Endothelial cell of umbilical vein (primary cell): ENCODE results near the gene GNB1. TPM values are rescaled to one million over a fixed set of nuclear protein-coding genes. Genes with fewer than 3 reads are reported as not detected.
"Not testable (repeated sequence)": the region's sequence is repeated elsewhere in the genome, so short reads cannot be mapped to it uniquely, and the experiment has no call there.

Experiments
- BruUV-seq: library from RNA; stranded (reverse); fragments of 400-500 nt; replicated peaks from 2 replicates; lab custom pipeline; 2021; lab: Mats Ljungman, UMichigan
- CTCF ChIA-PET: fragments of 300-600, 350-600 bp; sonication (Branson Sonifier 250); formaldehyde crosslinking; loops from one replicate; lab custom pipeline; 2021; ENCODE audit warnings: antibody characterized with exemption, inconsistent platforms; lab: Charles Lee
- POLR2A ChIA-PET: fragments of 300-600, 350-600 bp; sonication (Branson Sonifier 250); formaldehyde crosslinking; loops from one replicate; lab custom pipeline; 2021; ENCODE audit warnings: antibody characterized with exemption, inconsistent platforms; lab: Charles Lee
- DNase-seq: peaks from one replicate; pipeline ENCODE4 v3.0.0-alpha.2; 2011; ENCODE audit warnings: low read depth, low spot score
- FAIRE-seq: peaks from 2 replicates; lab custom pipeline; 2011; peaks lifted over from hg19 to GRCh38; lab: Jason Lieb, UNC
- H2AFZ ChIP-seq: 2 replicates; pipeline ENCODE4 v1.6.0; 2012; ENCODE audit warnings: low read depth, low read length, control low read depth, inconsistent platforms
- H3K27ac ChIP-seq: 2 replicates; pipeline ENCODE4 v1.5.1; 2011; ENCODE audit warnings: low read depth, mild to moderate bottlenecking, control low read depth, low read length, moderate library complexity; ENCODE audit not compliant: insufficient read depth
- H3K27me3 ChIP-seq, 2 experiments: 2 replicates each; pipeline versions ENCODE4 v1.6.0 to v1.6.1; 2011; ENCODE audit warnings: low read length in 2 of 2, mixed read lengths in 1 of 2; ENCODE audit not compliant: control insufficient read depth in 2 of 2, insufficient read depth in 2 of 2
- H3K36me3 ChIP-seq, 2 experiments: 2 replicates in 1 of 2; 3 replicates in 1 of 2; pipeline ENCODE4 v1.5.1; 2011; ENCODE audit warnings: low read length in 2 of 2, mild to moderate bottlenecking in 1 of 2, moderate library complexity in 1 of 2; ENCODE audit not compliant: control insufficient read depth in 2 of 2, insufficient read depth in 2 of 2; ENCODE audit errors: extremely low read depth in 1 of 2
- H3K4me1 ChIP-seq: 3 replicates; pipeline ENCODE4 v1.5.1; 2011; ENCODE audit warnings: mild to moderate bottlenecking, low read length; ENCODE audit not compliant: control insufficient read depth, insufficient read depth; ENCODE audit errors: extremely low read depth
- H3K4me2 ChIP-seq: 2 replicates; pipeline ENCODE4 v1.6.1; 2011; ENCODE audit warnings: low read length, control low read depth, mixed read lengths; ENCODE audit not compliant: insufficient read depth
- H3K4me3 ChIP-seq, 3 experiments: fragments of 200-600 bp in 1 of 3; sonication (generic), shearing (Covaris generic) in 1 of 3; replicated peaks in 1 of 3; 2 replicates each; pipeline ENCODE4 v1.5.1; 2011 to 2016; ENCODE audit warnings: control low read depth in 3 of 3, low read length in 3 of 3, mild to moderate bottlenecking in 2 of 3, inconsistent platforms in 1 of 3, low read depth in 1 of 3, moderate library complexity in 1 of 3; ENCODE audit not compliant: insufficient read depth in 1 of 3
- H3K79me2 ChIP-seq: 2 replicates; pipeline ENCODE4 v1.6.0; 2012; ENCODE audit warnings: low read length, inconsistent platforms; ENCODE audit not compliant: control insufficient read depth, insufficient read depth
- H3K9ac ChIP-seq: replicated peaks from 2 replicates; pipeline ENCODE3; 2011; ENCODE audit warnings: low read length, control low read depth; ENCODE audit not compliant: insufficient read depth; ENCODE audit errors: extremely low read depth
- H3K9me1 ChIP-seq: replicated peaks from 3 replicates; pipeline ENCODE4 v1.6.0; 2011; ENCODE audit warnings: mild to moderate bottlenecking, low read length; ENCODE audit not compliant: control insufficient read depth, insufficient read depth; ENCODE audit errors: extremely low read depth
- H3K9me3 ChIP-seq: replicated peaks from 2 replicates; pipeline ENCODE4 v1.5.1; 2012; ENCODE audit warnings: low read length, inconsistent platforms; ENCODE audit not compliant: control insufficient read depth, insufficient read depth
- H4K20me1 ChIP-seq: replicated peaks from 2 replicates; pipeline ENCODE3; 2011; ENCODE audit warnings: mild to moderate bottlenecking, low read length; ENCODE audit not compliant: control insufficient read depth, insufficient read depth; ENCODE audit errors: extremely low read depth
- EZH2 ChIP-seq: IDR thresholded peaks from 2 replicates; pipeline ENCODE4 v1.6.1; 2012; ENCODE audit warnings: borderline replicate concordance, low read depth, mild to moderate bottlenecking, moderate library complexity, low read length, inconsistent platforms; ENCODE audit not compliant: severe bottlenecking
- FOS ChIP-seq: IDR thresholded peaks from 2 replicates; pipeline ENCODE4 v1.6.1; 2011; ENCODE audit warnings: mild to moderate bottlenecking, low read length, moderate library complexity, borderline replicate concordance; ENCODE audit not compliant: insufficient read depth
- GATA2 ChIP-seq: IDR thresholded peaks from 2 replicates; pipeline ENCODE4 v1.7.0; 2011; ENCODE audit warnings: low read depth, mild to moderate bottlenecking, moderate library complexity, mixed read lengths, low read length; ENCODE audit not compliant: insufficient read length, insufficient read depth
- JUN ChIP-seq: IDR thresholded peaks from 2 replicates; pipeline ENCODE4 v1.6.1; 2011; ENCODE audit warnings: borderline replicate concordance, low read depth; ENCODE audit not compliant: insufficient read length, insufficient read depth
- MYC ChIP-seq: IDR thresholded peaks from one replicate; pipeline ENCODE4 v1.6.1; 2011; ENCODE audit warnings: mild to moderate bottlenecking, low read depth, low read length
- POLR2A ChIP-seq: IDR thresholded peaks from 2 replicates; pipeline ENCODE4 v1.6.1; 2012; ENCODE audit warnings: low read depth, mild to moderate bottlenecking, control low read depth, low read length
- POLR2AphosphoS5 ChIP-seq: IDR thresholded peaks from 2 replicates; pipeline ENCODE4 v1.6.1; 2012; ENCODE audit warnings: low read depth, mild to moderate bottlenecking, control low read depth, low read length, moderate library complexity; ENCODE audit not compliant: insufficient read depth
- dilution Hi-C: fragments of 300-500 bp; cut with MboI; formaldehyde crosslinking; loops from one replicate; pipeline ENCODE4 v1.15.0; 2019; ENCODE audit warnings: low sequenced_read_pairs; ENCODE audit not compliant: extremely low pct_ligation_motif_present
- intact Hi-C: fragments of 100-400 bp; cut with micrococcal nuclease; formaldehyde crosslinking; loops from one replicate; pipeline ENCODE4 v1.10.0; 2022
- polyA plus RNA-seq, 4 experiments: library from polyadenylated mRNA; depleted of rRNA in 3 of 4; stranded (reverse) in 3 of 4; unstranded in 1 of 4; fragments of >200 nt; gene quantifications; 2 replicates each; pipeline versions ENCODE4 v1.2.1 to v1.2.3, GENCODE V29; 2011 to 2012; ENCODE audit warnings: missing spikeins in 1 of 4
- total RNA-seq: library from RNA; stranded (reverse); gene quantifications from 2 replicates; pipeline ENCODE4 v1.2.3, GENCODE V29; 2021
- TF ChIP-seq, protein P1 (sequence below): IDR thresholded peaks from 2 replicates; pipeline ENCODE4 v1.6.1; 2011; ENCODE audit not compliant: insufficient read depth, insufficient read length
- TF ChIP-seq, protein P2 (sequence below), 2 donors: IDR thresholded peaks; 1 replicate in 1 of 2; 2 replicates in 1 of 2; pipeline ENCODE4 v1.5.1; 2011; ENCODE audit warnings: low read length in 2 of 2, mild to moderate bottlenecking in 2 of 2, moderate library complexity in 2 of 2, control low read depth in 1 of 2, inconsistent platforms in 1 of 2, low read depth in 1 of 2; ENCODE audit not compliant: insufficient read depth in 1 of 2; ENCODE audit errors: extremely low read depth in 1 of 2

GNB1 gene
- total and polyA plus RNA-seq, 2 donors (not counting 3 experiments of a cell fraction or from before 2014, with no cell fraction given) = 501 to 529 TPM

DNA sequence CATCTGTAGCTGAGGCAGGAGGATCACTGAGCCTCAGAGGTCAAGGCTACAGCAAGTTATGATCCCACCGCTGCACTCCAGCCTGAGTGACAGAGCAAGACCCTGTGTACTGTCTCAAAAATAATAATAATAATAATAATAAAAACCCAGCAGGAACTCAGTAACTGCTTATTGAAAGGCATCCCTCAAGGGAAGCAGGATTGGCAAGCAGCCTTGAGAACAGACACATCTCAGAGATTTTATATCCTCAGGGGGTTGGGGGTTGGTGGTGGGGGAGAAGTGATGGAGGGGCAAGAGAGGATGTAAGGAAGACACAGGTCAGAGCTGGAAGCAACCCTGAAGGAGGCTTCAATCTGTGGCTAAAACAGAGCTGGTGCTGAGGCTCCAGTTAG, 29.6 kb downstream of the GNB1 start:
- peaks cover 99% of the 10 kb centered on the region for H3K79me2 ChIP-seq
- no peaks in the 10 kb centered on the region for H3K9me3 ChIP-seq
- no peak for FAIRE-seq
- H3K27ac ChIP-seq = no peak overlapping the region
- peaks cover 10% of the 10 kb centered on the region for H4K20me1 ChIP-seq
- no peak overlapping the region for H3K4me3 ChIP-seq
- TF ChIP-seq, protein P1, sequence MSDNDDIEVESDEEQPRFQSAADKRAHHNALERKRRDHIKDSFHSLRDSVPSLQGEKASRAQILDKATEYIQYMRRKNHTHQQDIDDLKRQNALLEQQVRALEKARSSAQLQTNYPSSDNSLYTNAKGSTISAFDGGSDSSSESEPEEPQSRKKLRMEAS = no peak
- TF ChIP-seq EZH2 (no peak), MYC (no peak), GATA2 (no peak), FOS (no peak), JUN (no peak), POLR2A (no peak), POLR2AphosphoS5 (no peak)
- TF ChIP-seq, protein P2, sequence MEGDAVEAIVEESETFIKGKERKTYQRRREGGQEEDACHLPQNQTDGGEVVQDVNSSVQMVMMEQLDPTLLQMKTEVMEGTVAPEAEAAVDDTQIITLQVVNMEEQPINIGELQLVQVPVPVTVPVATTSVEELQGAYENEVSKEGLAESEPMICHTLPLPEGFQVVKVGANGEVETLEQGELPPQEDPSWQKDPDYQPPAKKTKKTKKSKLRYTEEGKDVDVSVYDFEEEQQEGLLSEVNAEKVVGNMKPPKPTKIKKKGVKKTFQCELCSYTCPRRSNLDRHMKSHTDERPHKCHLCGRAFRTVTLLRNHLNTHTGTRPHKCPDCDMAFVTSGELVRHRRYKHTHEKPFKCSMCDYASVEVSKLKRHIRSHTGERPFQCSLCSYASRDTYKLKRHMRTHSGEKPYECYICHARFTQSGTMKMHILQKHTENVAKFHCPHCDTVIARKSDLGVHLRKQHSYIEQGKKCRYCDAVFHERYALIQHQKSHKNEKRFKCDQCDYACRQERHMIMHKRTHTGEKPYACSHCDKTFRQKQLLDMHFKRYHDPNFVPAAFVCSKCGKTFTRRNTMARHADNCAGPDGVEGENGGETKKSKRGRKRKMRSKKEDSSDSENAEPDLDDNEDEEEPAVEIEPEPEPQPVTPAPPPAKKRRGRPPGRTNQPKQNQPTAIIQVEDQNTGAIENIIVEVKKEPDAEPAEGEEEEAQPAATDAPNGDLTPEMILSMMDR (IDR thresholded peaks at IDR 0.05; ENCODE audit: extremely low read depth in 1 of 2, insufficient read depth in 1 of 2, low read depth in 1 of 2, low read length in 2 of 2) = no peak
- no peaks in the 10 kb centered on the region for H3K36me3 ChIP-seq
- intact Hi-C loops (no loop called here), dilution Hi-C loops (no loop called here)
- no peaks in the 10 kb centered on the region for H3K9me1 ChIP-seq
- H3K27me3 ChIP-seq = no peaks in the 10 kb centered on the region
- BruUV-seq = no TSS peak
- no peak for DNase-seq
- H2AFZ ChIP-seq = no peak overlapping the region
- peaks cover 28% of the 10 kb centered on the region for H3K4me1 ChIP-seq
- H3K4me2 ChIP-seq = no peak overlapping the region
- CTCF ChIA-PET = interaction anchor here (0.8 to 1.7 kb wide), 4 partner anchors 9 to 45 kb away, joined by 3 to 6 read pairs (median 3); no protein-coding TSS in a partner anchor
- H3K9ac ChIP-seq = no peak overlapping the region
- POLR2A ChIA-PET = no interaction called here

DNA sequence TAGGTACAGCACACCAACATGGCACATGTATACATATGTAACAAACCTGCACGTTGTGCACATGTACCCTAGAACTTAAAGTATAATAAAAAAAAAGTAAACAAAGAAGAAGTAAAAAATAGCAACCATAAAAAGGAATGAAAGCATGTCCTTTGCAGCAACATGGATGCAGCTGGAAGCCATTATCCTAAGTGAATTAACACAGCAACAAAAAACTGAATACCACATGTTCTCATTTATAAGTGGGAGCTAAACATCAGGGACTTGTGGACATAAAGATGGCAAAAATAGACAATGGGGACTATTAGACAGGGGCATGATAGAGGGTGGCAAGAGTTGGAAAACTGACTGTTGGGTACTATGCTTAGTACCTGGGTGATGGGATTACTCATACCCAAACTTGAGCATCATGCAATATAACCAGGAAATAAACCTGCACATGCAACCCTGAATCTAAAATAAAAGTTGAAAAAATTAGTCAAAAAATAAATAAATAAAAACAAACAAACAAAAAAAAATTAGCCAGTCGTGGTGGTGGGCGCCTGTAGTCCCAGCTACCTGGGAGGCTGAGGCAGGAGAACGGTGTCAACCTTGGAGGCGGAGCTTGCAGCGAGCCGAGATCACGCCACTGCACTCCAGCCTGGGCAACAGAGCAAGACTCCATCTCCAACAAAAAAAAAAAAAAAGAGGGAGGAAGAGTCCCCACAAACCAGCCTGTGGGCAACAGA, 30.8 kb downstream of the GNB1 start:
- FAIRE-seq, H3K9ac ChIP-seq, intact Hi-C loops, H3K4me3 ChIP-seq, H3K9me1 ChIP-seq, H2AFZ ChIP-seq, H3K9me3 ChIP-seq, H3K36me3 ChIP-seq, BruUV-seq, DNase-seq, POLR2A ChIA-PET, dilution Hi-C loops, H3K27me3 ChIP-seq, H4K20me1 ChIP-seq, H3K27ac ChIP-seq: not testable (repeated sequence)
- peaks cover 98% of the 10 kb centered on the region for H3K79me2 ChIP-seq
- CTCF ChIA-PET = interaction anchor here (1.2 to 1.7 kb wide), 2 partner anchors 12 to 46 kb away, joined by 3 to 6 read pairs; no protein-coding TSS in a partner anchor
- H3K4me2 ChIP-seq = peak overlapping the region; percentile 13
- H3K4me1 ChIP-seq = peaks cover 28% of the 10 kb centered on the region
